GM18511 (cell line): Measurements from ENCODE around the gene SLC25A43.

ENCODE experiments used
- ATAC-seq: cut with Tn5 transposase; IDR thresholded peaks from one replicate; pipeline ENCODE4 v1.9.1; 2021; ENCODE audit warnings: mild to moderate bottlenecking, moderate library complexity; ENCODE audit not compliant: unreplicated experiment

The SLC25A43 gene

DNA sequence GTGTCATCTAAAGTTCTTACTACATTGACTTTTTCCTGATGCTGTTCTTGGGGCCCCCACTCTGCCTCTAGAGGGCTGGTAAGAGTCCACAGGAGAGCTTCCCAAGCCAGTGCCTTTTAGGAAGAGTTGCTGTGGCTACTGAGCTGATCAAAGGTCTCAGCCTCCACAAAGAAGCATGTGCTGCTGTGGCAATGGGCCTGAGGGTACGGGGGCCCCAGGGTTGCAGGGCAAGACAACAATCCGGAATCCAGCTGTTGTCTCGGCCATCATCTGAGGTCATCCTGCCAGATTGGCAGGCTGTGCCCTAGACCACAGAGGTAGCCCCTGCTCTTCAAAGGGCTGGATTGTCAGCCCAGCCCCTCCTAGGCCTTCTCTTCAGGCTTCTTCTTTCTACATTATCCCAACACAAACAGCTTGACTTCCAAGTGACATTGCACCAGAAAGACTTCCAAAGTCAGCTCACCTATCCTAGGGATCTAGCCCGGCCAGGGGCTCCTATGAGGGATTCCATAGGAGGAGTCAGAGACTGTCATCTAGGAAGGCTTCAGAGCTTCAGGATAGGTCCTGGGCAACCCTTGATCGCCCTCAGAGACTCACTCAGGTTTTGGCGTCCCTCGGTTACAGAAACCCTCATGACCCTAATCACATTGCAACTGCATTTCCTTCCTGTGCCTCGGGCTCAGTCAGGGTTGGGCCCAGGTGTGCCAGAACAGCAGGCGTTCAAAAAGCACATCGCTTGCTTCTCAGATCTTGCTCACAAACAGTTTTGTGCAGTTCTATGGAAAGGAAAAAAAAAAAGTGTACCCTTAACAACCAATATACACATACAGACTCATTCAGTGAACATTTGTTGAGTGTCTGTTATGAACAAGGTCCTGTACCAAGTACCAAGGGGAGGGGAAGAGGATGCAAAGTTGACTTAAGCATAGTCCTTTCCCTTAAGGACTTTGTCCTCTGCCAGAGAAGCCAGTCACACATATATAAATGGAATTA is 96.9 kb downstream of the SLC25A43 start:
- ATAC-seq = no peak

DNA sequence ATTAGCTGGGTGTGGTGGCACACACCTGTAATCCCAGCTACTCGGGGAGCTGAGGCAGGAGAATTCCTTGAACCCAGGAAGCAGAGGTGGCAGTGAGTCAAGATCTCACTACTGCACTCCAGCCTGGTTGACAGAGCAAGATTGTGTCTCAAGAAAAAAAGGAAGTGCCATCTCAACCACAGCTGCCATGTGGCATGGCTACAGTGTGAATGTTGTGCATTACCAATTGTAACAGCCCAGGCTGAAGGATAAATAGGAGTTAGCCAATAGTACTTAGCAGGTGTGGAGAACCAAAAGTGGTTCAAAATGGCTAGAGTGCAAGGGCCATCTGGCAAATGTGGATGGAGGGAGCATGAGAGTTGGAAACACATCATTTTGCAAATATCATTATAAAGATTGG is 98.0 kb downstream of the SLC25A43 start:
- no peak for ATAC-seq

DNA sequence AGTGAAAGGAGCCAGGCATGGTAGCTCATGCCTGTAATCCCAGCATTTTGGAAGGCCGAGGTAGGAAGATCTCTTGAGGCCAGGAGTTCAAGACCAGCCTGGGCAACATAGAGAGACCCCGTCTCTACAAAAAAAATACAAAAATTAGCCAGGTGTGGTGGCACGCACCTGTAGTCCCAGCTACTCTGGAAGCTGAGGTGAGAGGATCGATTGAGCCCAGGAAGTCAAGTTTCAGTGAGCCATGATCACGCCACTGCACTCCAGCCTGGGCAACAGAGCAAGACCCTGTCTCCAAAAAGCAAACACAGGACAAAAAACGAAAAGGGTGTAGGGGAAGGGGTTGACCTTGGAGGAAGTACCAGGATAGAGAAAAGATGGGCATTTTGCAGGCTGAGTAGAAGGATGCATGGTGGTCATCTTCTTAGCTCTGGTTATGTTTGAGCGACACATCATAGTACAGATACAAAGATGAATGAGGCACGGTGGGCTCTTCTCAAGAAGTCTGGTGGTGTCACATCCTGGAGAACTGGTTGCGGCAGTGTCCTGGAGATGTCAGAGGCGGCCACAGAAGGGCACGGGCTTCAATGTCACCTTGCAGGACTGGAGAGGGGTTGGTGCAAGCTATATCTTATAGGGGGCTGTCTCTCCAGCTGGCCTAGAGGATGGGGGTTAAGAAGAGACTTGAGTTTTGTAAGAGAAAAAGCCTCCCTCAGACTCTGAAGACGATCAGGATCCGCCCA is 101.1 kb downstream of the SLC25A43 start:
- ATAC-seq = no peak

DNA sequence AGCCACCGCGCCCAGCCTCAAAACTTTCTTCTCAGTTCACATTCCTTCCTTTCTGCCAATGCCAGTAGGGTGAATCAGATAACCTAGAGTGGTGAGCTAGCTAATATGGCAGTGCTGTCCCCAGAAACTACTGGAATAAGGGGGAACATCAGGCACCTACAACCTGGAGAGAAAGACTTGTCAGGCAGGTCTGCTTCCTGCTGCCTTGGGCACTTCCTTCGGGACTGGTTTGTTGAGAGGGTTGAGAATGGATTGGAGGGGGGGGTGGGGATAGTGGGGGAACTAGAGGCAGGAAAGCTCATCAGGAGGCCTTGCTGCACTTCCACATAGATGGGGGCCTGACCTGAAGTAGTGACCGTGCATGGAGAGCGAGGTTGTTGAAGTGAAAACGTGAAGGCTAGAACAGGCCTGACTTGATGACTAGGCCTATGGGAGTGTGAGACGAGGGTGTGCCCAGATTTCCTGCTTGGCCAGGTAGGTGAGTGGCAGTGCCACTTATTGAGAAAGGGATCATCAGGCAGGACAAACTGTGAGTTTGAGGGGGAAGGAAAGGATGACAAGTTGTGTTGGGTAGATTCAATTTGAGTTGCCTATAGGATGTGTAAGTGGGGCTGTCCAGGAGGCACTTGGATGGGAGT is 102.5 kb downstream of the SLC25A43 start:
- no peak for ATAC-seq

DNA sequence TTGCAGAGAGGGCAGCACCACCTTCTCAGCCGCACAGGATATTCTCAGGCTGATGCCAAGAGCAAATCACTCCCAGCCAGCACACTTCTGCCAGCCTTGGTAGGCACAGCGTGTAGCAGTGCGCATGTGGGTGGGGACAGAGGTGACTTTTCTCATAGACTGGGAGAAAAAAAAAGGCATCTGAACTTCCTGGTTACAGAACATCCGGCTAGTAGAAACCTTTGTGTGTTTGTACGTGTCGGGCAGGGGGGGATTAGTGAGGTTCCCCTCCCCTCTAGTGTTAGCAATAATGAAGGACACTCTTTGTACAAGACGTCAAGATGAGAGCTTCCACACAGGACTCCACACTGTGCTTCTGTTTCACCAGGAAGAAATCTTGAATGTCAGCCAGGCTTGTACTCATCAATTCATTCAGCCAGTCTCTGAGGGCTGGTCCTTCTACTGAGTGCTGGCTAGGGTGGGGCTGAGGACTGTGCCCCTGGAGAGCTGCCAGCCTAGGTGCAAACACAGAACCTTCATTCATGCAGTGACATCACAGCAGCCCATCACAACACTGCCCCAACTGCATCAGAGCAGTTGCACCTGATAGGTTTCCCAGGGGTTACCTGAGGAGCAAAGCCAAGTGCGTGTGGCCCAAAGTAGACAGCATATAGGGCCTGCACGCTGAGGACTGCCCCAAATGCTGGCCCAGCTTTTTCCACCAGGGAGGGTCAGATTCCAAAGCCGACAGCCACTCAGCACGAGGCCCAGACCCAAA is 103.8 kb downstream of the SLC25A43 start:
- ATAC-seq = no peak

DNA sequence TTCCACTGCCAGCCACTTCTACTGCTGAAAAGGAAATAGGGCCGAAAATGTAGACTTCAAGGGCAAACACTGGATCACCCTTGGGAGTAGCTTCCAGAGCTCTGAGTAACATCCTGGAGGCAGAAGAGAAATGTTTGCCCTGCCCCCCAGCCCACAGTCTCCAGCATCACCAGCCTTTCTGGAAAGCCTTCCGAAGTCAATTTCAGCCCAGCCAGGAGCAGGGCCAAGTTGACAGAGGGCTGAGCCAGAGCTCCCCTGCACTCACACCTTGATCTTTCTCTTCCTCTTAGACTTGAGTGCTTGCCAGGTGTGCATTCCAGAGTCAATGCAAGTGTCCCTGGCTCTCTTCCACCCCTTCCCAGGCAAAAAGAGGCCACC is 104.3 kb downstream of the SLC25A43 start:
- no peak for ATAC-seq
